LoVo (cell line): ENCODE measurements around the gene SETD5.

Experiments
- DNase-seq: peaks from one replicate; pipeline ENCODE4 v3.0.0-alpha.2; 2016; ENCODE audit warnings: low spot score

The SETD5 gene

DNA sequence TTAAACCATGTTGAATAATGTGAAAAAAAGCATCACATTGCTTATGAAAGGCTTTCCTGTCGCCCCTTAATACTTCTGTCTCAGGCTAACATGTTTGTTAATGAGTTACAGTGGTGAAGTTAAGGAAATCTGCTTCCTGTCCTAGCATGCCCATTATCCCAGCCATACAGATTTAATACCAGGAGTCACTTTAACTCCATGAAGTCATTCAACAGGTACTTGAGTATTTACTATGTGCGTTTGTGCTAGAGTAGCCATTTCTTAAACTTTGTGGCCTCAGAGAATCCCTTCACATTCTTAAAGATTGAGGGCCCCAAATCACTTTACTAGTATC lies 10.1 kb upstream of the SETD5 start:
- DNase-seq: no peak

DNA sequence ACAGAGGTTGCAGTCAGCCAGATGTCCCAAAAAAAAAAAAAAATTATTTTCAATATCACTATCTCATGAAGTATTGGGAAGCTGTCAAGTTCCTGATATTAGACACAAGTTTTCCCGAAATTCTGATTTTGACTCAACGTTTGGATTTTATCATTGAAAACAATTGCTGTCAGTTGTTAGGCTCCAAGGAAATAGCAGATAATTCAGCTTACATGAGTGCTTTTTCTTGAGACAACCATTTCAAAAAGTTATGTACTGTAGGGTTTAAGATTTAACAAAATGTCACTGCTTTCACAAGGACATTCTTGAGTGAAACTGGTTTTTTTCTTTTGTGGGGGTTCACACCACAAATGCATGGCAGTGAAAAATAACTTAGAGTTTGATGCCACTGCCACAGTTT lies 9.3 kb upstream of the SETD5 start:
- no peak for DNase-seq

DNA sequence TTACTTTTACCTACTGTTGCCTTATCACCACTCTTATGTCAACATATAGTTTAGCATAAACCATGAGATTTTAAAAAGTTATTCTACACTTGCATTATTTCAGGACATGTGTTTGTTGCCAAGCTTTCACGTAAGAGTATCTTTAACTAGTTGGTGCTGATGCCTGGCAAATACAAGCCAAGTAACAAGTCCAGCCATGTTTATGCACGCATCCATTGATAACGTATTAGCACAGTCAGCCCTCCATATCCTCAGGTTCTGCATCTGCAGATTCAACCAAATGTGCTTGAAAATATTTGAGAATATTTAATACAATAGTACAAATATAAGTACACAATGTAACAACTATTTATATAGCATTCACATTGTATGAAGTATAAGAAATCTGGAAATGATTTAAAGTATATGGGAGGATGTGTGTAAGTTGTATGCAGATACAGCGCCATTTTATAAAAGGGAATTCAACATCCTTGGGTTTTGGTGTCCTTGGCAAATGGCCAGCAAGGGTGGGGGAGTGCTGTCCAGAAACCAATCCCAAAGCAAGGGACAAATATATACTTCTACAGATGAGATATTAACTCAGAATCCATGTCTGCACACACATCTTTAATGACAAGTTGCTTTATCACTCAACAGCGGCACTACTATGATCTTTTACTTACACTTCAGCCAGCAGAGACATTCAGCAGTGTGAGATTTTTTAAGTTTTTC lies 8.7 kb upstream of the SETD5 start:
- DNase-seq: no peak

DNA sequence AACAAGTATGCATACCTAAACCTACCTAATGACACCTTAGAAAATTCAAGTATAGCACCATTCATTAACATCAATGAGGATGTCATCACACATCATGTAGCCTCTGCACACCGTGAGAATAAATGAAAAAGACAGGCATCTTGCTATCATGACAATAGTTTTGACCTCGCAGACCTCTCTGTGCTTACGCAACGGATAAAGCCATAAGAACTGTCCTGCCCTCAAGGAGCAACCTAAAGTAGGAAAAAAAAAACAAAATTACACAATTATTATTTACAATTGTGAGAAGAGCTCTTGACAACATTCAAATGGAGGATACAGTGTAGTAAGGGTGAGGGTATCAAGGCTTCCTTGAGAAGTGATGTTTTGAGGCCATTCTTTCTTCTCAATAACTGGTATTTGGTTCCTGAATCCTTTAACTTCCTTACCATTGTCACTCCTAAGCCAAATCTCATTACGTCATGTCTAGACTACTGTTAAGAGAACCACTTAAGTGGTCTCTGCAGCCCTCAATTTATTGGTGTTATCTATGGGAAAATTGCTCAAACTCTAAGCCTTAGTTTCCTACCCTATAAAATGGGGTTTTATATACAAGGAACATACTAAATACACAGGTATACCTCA lies 7.0 kb upstream of the SETD5 start:
- DNase-seq: no peak

DNA sequence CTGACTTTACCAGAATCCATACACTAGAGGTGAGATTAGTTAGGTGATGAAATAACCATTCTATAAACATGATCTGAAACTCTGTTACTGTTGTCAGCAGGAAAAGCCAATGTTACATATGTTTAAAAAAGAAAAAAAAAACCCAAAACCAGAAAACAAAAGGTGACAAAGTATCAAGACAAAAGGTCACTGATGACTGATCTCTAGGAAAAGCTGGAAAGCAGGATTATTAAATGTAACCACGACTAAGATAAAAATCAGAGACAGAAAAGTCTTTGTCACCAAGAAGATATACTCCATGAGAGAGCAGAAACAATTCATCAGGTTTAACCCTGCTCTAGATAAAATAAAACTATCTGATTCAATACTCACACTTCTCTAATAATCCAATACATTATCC lies 5.4 kb upstream of the SETD5 start:
- DNase-seq: no peak

DNA sequence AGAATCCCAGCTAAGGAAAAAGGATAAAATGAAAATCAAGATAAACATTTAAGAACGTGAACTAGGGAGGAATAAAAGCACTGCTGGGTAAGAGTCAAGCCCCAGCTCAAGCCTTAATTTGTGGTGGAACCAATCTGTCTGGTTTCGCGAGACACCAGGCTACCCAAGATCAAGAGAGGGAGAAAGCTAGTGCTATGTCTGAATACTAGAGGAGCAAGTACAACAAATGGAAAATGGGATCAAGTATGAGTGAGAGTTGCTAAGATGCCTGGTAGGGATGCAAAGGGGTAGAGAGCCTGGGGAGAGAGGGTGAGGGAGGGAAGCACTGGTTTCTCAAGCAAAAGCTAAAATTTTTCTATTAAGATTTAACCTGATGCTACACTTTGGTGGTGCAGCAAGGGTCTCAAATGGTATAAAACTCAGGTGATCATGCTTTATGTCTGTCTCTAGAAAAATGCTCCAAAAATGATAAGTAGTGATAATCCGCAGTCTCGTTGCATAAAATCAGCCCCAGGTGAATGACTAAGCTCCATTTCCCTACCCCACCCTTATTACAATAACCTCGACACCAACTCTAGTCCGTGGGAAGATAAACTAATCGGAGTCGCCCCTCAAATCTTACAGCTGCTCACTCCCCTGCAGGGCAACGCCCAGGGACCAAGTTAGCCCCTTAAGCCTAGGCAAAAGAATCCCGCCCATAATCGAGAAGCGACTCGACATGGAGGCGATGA lies 1.7 kb upstream of the SETD5 start:
- no peak for DNase-seq

DNA sequence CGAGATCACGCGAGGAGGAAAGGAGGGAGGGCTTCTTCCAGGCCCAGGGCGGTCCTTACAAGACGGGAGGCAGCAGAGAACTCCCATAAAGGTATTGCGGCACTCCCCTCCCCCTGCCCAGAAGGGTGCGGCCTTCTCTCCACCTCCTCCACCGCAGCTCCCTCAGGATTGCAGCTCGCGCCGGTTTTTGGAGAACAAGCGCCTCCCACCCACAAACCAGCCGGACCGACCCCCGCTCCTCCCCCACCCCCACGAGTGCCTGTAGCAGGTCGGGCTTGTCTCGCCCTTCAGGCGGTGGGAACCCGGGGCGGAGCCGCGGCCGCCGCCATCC lies 1.1 kb upstream of the SETD5 start:
- DNase-seq: peak; percentile 92

DNA sequence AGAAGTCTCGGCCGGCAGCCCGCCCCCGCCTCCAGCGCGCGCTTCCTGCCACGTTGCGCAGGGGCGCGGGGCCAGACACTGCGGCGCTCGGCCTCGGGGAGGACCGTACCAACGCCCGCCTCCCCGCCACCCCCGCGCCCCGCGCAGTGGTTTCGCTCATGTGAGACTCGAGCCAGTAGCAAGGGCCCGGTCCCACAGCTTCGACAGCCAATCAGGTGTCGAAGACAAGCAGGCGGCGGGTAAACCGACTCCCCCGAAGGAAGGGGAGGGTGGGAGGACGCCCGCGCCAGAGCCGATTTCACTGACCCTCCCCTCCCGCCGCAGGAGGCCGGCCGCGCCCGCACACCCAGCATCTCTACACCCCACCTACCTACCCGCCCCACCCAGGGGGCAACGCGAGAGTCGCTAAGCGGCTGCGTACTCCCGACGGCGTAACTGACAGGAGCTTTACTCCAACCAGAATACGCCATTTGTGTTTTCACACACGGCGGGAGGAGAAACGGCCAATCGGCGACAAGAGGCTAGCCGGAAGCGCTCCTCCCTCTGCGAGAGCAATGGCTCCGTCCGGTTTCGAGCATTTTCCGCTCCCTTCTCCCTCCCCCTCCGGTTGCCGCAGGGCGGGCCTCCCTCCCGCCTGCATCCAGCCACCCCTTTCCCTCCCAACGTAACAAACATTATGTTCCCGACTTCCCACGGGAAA lies 633 bp upstream of the SETD5 start:
- DNase-seq: peak; percentile 96

DNA sequence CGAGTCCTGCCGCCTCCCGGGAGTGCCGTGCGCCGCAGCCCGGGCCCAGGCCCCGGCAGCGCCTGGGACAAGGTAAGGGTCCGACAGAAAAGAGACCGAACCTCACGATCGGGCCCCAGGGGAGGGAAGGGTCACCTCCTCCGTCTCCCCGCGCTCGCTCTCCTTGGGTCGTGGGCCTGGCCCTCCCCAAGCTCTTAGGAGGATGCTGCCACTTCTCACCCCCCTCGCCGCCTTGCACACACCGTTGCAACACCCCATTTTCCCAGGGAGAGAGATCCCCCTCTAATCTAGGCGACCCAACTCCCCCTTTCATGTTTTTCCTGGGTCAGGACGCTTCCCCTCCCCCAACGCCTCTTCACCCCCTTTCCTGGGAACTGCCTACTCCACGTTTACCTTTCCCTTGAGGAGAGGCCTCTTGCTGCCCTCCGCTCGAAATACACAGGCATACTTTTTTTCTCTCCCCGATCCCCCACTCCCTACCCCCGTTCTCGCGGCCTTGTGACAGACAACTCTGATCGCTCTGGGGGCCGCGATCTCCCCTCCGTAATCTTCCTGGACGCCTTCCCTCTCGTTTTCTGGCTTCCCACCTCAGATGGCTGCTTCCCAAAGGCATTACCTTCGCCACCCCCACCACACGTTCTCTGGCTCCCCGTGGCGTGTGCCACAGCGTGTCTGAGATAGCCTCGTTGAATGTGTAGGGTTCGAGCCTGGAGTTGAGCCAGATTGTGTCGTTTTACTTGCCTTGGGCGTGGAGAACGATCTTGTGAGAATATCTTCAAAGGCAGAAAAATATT lies 688 bp downstream of the SETD5 start:
- peak; percentile 34 for DNase-seq

DNA sequence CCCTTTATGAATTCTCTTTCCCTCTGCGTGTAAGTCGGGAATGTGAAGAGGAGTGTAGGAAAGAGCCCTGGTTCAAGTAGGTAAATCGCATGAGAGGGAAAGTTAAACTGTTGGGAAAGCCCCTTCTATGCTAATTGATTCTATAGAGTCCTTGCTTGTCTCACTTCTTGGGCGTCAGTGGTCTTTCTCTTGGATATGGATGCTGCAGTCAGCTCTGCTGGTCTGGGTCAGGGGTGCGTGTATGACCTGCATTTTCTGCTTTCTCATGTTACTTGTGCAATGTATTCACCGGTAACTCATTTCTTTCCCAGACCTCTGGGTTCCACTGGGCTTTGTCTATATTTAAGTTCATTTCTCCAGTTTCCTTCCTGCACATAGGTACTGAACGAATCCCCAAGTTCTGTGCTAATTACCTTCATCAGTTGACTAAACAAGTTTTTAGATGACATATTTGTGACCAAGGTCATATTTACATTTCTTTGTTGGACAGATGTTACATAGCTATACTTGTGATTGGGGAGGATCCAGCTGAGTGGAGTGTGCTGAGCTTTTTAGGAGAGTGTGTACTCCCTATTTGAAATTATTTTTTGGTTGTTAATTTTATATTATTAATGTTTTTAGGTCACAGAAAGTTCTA lies 1.4 kb downstream of the SETD5 start:
- DNase-seq: peak; percentile 19

DNA sequence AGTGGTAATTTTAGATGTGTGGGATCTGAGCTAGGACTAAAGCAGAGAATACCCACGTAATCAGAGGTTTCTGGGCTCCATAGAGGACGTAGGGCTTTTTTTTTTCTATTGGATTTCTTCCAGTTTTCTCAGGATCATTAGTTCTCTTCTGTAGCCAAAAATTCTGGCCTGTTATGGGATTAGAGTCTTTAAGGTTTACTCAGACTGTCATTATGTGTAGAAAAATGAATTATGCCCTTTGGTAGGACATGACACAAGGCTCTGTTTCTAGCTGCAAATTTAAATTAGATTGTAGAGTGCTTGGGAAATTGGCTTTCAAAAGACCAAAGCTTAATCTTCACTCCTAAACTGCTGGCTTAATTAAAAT lies 1.9 kb downstream of the SETD5 start:
- no peak for DNase-seq

DNA sequence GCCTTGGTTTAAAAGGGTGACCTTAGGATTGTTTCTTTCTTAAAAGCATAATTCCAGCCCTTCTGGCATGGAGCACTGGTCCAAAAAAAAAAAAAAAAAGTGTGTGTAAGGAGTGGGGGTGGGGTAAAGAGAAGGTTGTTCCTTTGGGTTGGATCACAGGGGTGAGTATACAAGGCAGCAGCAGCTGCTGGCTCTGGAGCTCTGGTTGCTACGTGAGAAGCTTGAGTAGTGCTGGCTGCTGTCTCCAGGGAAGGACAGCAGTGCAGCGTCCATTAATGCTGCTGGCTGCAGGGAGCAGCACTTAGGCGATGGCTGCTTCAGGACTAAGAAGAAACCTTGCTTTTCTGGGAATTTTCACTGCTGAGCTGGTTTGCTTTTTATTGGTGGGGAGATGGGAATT lies 2.3 kb downstream of the SETD5 start:
- peak; percentile 37 for DNase-seq

DNA sequence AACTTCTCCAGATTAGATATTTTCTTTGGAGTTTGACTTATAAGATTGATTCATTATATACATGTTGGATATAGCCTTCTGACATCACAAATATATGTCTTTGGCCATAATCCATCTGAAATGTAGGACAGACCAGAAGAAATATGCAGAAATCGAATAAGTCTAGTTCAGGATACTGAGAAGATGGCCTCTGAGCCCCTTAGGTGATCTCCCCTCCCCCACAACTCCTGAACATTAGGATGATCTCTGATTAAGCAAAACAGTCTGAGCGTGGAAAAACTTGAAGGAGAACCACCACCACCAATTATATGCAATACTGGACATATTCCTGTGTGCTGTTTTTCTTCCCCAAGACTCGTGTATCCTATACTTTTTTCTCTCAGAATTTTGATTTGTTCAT lies 3.2 kb downstream of the SETD5 start:
- DNase-seq: no peak

DNA sequence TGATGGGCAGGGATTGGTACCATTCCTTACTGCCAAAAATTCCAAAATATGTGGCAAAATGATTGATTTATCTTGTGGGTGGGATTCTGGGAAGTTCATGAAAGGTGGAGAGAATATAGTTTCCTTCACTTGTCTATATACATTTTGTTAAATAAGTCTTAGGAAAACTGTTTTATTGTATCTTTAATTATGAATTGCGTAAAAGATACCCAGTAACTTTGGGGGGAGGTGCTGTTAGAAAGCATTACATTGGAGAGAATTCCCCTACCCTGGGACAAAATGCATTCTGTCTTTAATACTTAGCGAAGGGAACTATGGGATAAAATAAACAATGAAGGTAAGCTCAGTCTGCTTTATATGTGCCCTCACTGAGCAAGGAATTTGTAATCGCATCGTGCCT lies 4.6 kb downstream of the SETD5 start:
- no peak for DNase-seq

DNA sequence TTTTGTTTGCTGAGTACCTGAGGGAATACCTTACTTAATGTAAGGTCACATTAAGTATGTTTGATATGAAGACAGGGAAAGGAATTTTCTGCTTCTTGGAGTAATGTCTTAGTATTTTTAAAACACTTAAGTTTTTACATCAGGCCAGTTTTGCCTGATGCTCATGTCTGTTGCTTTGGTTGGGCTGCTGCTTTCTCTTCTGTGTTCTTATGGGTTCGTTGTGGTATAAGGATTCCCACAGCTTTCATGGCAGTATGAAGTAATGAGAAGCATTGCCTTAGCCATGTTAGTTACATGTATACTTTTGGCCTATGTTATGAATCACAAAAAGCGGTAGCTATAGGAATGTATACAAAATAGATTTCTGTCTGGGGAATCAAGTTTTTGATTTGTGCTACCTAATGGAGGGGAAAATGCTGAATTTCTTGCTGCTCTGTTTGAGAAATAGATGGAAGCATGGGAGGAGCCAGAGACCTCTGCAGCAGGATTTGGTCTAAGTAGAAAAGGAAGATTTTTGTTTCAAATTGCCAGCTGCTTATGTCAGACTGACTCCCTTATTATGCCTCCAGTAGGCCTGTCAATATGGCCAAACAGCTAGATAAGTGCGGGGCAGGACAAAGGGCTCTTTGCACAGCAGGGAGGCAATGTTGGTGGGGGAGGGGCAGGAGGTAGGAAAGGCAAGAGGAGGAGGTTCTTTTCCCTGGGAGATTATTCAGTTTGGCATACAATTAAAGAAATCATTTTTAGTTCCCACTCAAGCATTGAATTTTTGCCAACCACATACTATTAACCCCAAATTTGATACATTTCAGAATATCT lies 5.2 kb downstream of the SETD5 start:
- no peak for DNase-seq

DNA sequence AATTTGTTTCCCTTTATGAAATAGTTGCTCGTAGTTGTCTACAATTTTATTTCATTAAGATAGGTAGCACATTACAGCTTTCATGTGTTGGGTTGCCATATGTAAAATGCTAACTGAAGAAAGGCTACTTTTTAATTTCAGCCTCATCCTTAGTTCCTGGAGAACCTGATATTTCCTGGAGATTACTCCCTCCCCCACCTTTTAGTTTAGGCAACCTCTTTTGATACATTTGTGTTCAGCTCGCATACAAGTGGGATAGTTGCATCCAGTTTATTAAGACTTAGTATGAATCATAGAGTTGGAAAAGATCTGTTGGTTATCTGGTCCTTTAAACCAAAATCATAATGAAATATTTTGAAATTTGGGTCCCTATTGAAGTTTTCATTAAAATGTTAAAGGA lies 6.0 kb downstream of the SETD5 start:
- no peak for DNase-seq

DNA sequence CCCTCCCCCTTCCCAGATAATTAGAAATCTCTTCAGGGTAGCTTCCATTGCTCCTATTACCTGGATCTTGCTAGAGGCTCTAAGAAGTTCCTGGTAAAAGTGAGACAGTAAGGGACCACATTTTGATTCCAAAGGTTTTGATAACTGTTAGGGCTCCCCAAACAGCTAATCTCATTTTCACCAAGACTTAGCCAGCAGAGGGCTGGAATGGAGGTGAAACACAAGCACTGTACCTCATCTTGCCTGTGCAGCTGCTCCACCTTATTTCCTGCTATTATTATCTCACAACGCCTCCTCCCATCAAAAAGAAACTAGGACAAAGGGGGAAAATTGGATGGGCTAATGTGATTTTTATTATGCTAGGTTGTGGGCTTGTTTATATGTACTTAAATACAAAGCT lies 7.3 kb downstream of the SETD5 start:
- no peak for DNase-seq

DNA sequence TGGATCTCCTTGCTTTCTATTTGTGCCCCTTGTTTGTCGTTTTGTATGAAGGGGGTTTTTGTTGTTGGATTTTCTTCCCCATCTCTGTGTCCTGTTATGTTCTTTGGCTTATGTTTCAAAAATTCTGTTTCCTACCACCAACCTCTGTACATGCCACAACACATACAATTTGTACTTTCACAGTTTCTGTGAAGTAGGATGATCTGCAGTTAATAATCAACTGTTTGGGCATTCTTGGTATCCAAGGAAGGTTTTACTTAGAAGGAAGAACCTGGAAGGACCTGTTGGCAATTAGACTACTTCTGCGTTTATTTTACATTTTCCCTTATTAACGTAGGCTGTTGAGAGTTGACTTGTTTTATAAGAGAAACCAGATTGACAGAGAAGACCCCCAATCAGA lies 8.3 kb downstream of the SETD5 start:
- DNase-seq: no peak

DNA sequence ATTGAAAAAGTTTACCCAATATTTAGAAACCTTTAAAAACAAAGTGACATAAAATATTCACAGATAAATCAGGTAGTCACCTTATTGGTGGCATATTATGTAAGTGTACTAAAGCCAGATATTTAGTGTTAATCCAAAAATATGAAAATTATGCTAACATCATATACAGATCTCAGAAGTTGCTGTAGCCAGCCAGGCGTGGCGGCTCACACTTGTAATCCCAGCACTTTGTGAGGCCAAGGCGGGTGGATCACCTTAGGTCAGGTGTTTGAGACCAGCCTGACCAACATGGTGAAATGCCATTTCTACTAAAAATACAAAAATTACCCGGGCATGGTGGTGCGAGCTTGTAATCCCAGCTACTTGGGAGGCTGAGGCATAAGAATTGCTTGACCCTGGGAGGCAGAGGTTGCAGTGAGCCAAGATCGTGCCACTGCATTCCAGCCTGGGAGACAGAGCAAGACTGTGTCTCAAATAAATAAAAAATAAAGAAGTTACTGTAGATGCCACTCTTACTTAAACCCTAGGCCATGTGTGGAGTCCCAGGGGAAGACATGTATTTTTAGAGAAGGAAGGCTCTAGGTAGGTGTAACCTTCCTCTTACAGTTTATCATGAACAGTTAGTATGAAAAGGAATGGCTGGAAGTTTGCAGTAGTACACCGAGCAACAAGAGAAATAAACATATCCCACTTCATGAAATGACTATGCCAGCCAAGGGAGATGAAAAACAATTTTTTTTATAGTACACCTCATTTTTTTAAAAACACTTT lies 9.6 kb downstream of the SETD5 start:
- DNase-seq: no peak

DNA sequence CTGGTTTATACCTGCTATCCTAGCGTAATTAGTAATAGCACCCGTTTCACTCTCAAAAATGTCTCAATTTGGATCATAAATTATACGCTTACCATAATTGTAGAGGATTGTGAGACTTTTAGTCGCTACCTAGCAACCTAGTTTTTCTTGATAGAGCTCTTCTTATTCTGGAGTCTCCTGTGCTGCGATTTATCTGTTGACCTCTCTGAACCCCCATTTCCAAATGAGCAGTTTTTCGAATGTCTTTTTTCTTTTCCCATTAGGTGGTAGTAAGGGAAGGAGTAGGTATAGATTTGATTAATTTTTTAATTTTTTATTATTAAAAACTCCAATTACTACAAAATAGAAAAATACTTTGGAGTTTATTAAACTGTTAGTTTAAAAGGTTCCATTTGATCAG lies 10.6 kb downstream of the SETD5 start:
- DNase-seq: no peak
